Measurements from ENCODE around the gene CFLAR. TPM values are rescaled to one million over a fixed set of nuclear protein-coding genes. Genes with fewer than 3 reads are reported as not detected.
A peak's percentile ranks its signal among the peaks of the same experiment; 100 is the strongest.

CFLAR gene
- total RNA-seq, 3 donors from 2014 or later (not counting 1 experiment from before 2014, with no cell fraction given): 415 to 542 (median 445) TPM

DNA sequence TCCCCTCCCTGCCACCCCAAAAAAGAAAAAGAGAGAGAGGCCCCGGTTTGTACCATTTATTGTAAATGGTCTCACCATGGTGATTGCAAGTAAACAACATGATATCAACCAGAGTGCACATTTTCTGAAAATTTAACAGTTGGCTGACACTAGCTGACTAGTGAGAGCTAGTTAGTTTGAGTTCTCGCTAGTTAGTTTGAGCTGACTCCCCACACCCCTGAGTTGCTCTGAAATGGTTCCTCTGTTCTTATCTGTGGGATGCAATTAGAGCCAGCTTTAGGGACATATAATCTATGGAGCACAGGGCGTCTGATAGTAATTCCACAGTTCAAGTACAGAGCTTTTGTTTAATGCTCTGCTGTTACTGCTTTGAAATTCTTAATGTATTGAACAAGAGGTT, 80.0 kb downstream of the CFLAR start:
- H3K4me1 Mint-ChIP-seq: peaks cover 71 to 74% of the 10 kb centered on the region in 2 donors
- peak overlapping the region; percentile 7 for H3K27ac ChIP-seq (ENCODE audit: low read length)

DNA sequence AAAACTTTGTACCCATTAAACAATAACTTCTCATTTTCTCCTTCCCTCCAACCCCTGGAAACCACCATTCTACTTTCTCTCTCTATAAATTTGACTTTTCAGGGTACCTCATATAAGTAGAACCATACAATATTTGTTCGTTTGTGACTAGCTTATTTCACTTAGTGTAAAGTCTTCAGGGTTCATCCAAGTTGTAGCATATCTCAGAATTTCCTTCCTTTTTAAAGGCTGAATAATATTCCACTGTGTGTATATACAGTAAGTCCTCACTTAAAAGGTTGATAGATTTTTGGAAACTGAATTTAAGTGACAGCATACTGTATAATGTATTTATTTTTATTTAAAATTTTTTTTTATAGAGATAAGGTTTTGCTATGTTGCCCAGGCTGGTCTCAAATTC, 80.8 kb downstream of the CFLAR start:
- H3K27ac Mint-ChIP-seq: peak overlapping the region; percentile 97 to 98
- H3K4me1 Mint-ChIP-seq: peaks cover 69 to 72% of the 10 kb centered on the region in 2 donors
- H3K4me3 Mint-ChIP-seq: peak overlapping the region; percentile 90
- Histone ChIP-seq H3K9me3 (ENCODE audit: control insufficient read depth, insufficient read depth, low read length) (no peaks in the 10 kb centered on the region), H3K27ac (ENCODE audit: low read length) (peak overlapping the region; percentile 7), H3K36me3 (ENCODE audit: control insufficient read depth, insufficient read depth, low read length) (peaks cover 59% of the 10 kb centered on the region), H3K27me3 (ENCODE audit: control insufficient read depth, insufficient read depth, low read length) (no peaks in the 10 kb centered on the region), H3K4me1 (ENCODE audit: control insufficient read depth, insufficient read depth, low read length) (peaks cover 38% of the 10 kb centered on the region), H3K4me3 (ENCODE audit: low read length) (no peak overlapping the region)
- H3K27me3 Mint-ChIP-seq (ENCODE audit: low read depth in 2 of 2): no peaks in the 10 kb centered on the region
- peaks cover 26% of the 10 kb centered on the region for H3K36me3 Mint-ChIP-seq
- TF ChIP-seq, protein P1, sequence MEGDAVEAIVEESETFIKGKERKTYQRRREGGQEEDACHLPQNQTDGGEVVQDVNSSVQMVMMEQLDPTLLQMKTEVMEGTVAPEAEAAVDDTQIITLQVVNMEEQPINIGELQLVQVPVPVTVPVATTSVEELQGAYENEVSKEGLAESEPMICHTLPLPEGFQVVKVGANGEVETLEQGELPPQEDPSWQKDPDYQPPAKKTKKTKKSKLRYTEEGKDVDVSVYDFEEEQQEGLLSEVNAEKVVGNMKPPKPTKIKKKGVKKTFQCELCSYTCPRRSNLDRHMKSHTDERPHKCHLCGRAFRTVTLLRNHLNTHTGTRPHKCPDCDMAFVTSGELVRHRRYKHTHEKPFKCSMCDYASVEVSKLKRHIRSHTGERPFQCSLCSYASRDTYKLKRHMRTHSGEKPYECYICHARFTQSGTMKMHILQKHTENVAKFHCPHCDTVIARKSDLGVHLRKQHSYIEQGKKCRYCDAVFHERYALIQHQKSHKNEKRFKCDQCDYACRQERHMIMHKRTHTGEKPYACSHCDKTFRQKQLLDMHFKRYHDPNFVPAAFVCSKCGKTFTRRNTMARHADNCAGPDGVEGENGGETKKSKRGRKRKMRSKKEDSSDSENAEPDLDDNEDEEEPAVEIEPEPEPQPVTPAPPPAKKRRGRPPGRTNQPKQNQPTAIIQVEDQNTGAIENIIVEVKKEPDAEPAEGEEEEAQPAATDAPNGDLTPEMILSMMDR (IDR thresholded peaks at IDR 0.05): no peak
- DNase-seq: no peak
- no peak for ATAC-seq
- WGBS (ENCODE audit: insufficient coverage): no CpG with 5 or more reads among the region's 1 CpG
- H3K9me3 Mint-ChIP-seq: no peaks in the 10 kb centered on the region
- intact Hi-C loops (cut with micrococcal nuclease): no loop called here

More for the DNA sequence above, 80.0 kb downstream of the CFLAR start:
- ATAC-seq (peak; percentile 33 to 44 (median 40)), DNase-seq (no peak)
- no peak overlapping the region for H3K4me3 ChIP-seq (ENCODE audit: low read length)
- H3K27ac Mint-ChIP-seq: peak overlapping the region; percentile 97 to 98
- 67% methylated on average over 3 of the region's 3 CpGs for WGBS (ENCODE audit: insufficient coverage)
- peak overlapping the region; percentile 90 for H3K4me3 Mint-ChIP-seq
- peaks cover 26% of the 10 kb centered on the region for H3K36me3 Mint-ChIP-seq
- peaks cover 41% of the 10 kb centered on the region for H3K4me1 ChIP-seq (ENCODE audit: control insufficient read depth, insufficient read depth, low read length)
- H3K36me3 ChIP-seq (ENCODE audit: control insufficient read depth, insufficient read depth, low read length): peaks cover 53% of the 10 kb centered on the region
- H3K27me3 Mint-ChIP-seq (ENCODE audit: low read depth in 2 of 2): no peaks in the 10 kb centered on the region
- intact Hi-C loops (cut with micrococcal nuclease): no loop called here
- no peaks in the 10 kb centered on the region for H3K27me3 ChIP-seq (ENCODE audit: control insufficient read depth, insufficient read depth, low read length)
- TF ChIP-seq, protein P1 (IDR thresholded peaks at IDR 0.05): no peak
- H3K9me3 Mint-ChIP-seq: no peaks in the 10 kb centered on the region
- no peaks in the 10 kb centered on the region for H3K9me3 ChIP-seq (ENCODE audit: control insufficient read depth, insufficient read depth, low read length)

DNA sequence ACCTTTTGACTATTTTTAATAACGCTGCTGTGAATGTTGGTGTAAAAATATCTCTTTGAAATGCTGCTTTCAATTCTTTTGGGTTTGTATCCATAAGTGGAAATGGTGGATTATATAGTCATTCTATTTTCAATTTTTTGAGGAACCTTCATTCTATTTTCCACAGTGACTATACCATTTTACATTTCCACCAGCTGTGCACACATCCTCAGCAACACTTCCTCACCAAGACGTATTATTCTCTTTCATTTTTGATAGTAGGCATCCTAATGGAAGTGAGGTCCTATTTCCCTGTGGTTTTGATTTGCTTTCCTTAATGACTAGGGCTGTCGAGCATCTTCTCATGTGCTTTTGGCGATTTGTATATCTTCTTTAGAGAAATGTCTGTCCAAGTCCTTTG, 81.8 kb downstream of the CFLAR start:
- TF ChIP-seq, protein P1 (IDR thresholded peaks at IDR 0.05): no peak
- DNase-seq (no peak), ATAC-seq (no peak)
- intact Hi-C loops (cut with micrococcal nuclease): no loop called here
- Mint-ChIP-seq H3K9me3 (no peaks in the 10 kb centered on the region), H3K36me3 (peaks cover 26% of the 10 kb centered on the region), H3K4me1 (peaks cover 60 to 67% of the 10 kb centered on the region in 2 donors), H3K27ac (peak overlapping the region; percentile 97 to 98), H3K4me3 (peak overlapping the region; percentile 59), H3K27me3 (ENCODE audit: low read depth in 2 of 2) (no peaks in the 10 kb centered on the region)
- H3K27ac ChIP-seq (ENCODE audit: low read length): no peak overlapping the region
- H3K27me3 ChIP-seq (ENCODE audit: control insufficient read depth, insufficient read depth, low read length): no peaks in the 10 kb centered on the region
- peaks cover 34% of the 10 kb centered on the region for H3K4me1 ChIP-seq (ENCODE audit: control insufficient read depth, insufficient read depth, low read length)
- H3K9me3 ChIP-seq (ENCODE audit: control insufficient read depth, insufficient read depth, low read length): no peaks in the 10 kb centered on the region
- H3K36me3 ChIP-seq (ENCODE audit: control insufficient read depth, insufficient read depth, low read length): peaks cover 60% of the 10 kb centered on the region
- H3K4me3 ChIP-seq (ENCODE audit: low read length): no peak overlapping the region
- WGBS (ENCODE audit: insufficient coverage): 80% methylated on average over 3 of the region's 4 CpGs

DNA sequence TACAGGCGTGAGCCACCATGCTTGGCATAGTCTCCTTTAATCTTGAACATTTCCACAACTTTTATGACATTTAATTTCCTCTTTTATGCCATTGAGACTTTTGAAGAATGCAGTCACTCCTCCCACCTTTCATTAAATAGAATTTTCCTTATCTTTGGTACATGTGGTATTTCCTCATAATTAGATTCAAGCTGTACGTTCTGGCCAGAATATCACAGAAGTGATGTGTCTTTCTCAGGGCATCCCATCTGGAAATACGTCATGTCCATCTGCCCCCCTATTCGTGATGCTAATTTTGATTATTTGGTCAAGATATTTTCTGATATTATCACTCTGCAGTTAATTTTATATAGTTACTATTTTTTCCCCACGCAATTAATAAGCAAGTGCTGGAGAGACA, 83.9 kb downstream of the CFLAR start:
- WGBS (ENCODE audit: insufficient coverage): 92% methylated on average over 3 of the region's 5 CpGs
- H3K4me1 Mint-ChIP-seq: peaks cover 44 to 51% of the 10 kb centered on the region in 2 donors
- no peak overlapping the region for H3K4me3 Mint-ChIP-seq
- H3K4me3 ChIP-seq (ENCODE audit: low read length): no peak overlapping the region
- H3K27ac Mint-ChIP-seq: peak overlapping the region; percentile 68 to 98
- ATAC-seq (no peak), DNase-seq (no peak)
- intact Hi-C loops (cut with micrococcal nuclease): no loop called here
- H3K27ac ChIP-seq (ENCODE audit: low read length): no peak overlapping the region
- TF ChIP-seq, protein P1 (IDR thresholded peaks at IDR 0.05): no peak
- H3K36me3 Mint-ChIP-seq: peaks cover 26% of the 10 kb centered on the region
- H3K36me3 ChIP-seq (ENCODE audit: control insufficient read depth, insufficient read depth, low read length): peaks cover 65% of the 10 kb centered on the region
- peaks cover 21% of the 10 kb centered on the region for H3K4me1 ChIP-seq (ENCODE audit: control insufficient read depth, insufficient read depth, low read length)
- no peaks in the 10 kb centered on the region for H3K9me3 Mint-ChIP-seq
- no peaks in the 10 kb centered on the region for H3K9me3 ChIP-seq (ENCODE audit: control insufficient read depth, insufficient read depth, low read length)
- H3K27me3 ChIP-seq (ENCODE audit: control insufficient read depth, insufficient read depth, low read length): no peaks in the 10 kb centered on the region
- no peaks in the 10 kb centered on the region for H3K27me3 Mint-ChIP-seq (ENCODE audit: low read depth in 2 of 2)

Data from natural killer cell (primary cell).